GDM1 (cell line): Measurements from ENCODE around the gene NUTF2.

Experiments
- DNase-seq: peaks from one replicate; lab custom pipeline; 2025; lab: John Stamatoyannopoulos, UW

NUTF2 gene

GRCh38 chr16:67837811-67838210, 8.9 kb upstream of the NUTF2 start:
- DNase-seq = no peak

- no peak for DNase-seq
Observed at GRCh38 chr16:67841198-67841815, 5.4 kb upstream of the NUTF2 start.

GRCh38 chr16:67841816-67842508, 4.8 kb upstream of the NUTF2 start, which contains the start of gene THAP11:
Gene THAP11, plus strand, starts transcription at chr16:67842320. Its CDS starts 235 bp downstream, at chr16:67842555.
- peak; percentile 80 for DNase-seq

- no peak for DNase-seq
Observed at GRCh38 chr16:67842509-67843342, 4.0 kb upstream of the NUTF2 start.

GRCh38 chr16:67843343-67843765, 3.4 kb upstream of the NUTF2 start:
- no peak for DNase-seq

- no peak for DNase-seq
Observed at GRCh38 chr16:67844497-67844896, 2.2 kb upstream of the NUTF2 start.

- no peak for DNase-seq
Observed at GRCh38 chr16:67845291-67846062, 1.3 kb upstream of the NUTF2 start.

- no peak for DNase-seq
Observed at GRCh38 chr16:67846063-67846319, 742 bp upstream of the NUTF2 start.

GRCh38 chr16:67847064-67847861, 530 bp downstream of the NUTF2 start, which contains the start of gene CENPT:
Gene CENPT, minus strand, starts transcription at chr16:67847693. Its CDS starts 13,834 bp downstream, at chr16:67833859.
- DNase-seq = no peak

- no peak for DNase-seq
Observed at GRCh38 chr16:67848118-67848517, 1.4 kb downstream of the NUTF2 start.

GRCh38 chr16:67853670-67854069, 6.9 kb downstream of the NUTF2 start:
- no peak for DNase-seq

- no peak for DNase-seq
Observed at GRCh38 chr16:67855789-67856188, 9.1 kb downstream of the NUTF2 start.

GRCh38 chr16:67856927-67857546, 10.3 kb downstream of the NUTF2 start:
- no peak for DNase-seq

GRCh38 chr16:67857547-67858233, 11.0 kb downstream of the NUTF2 start:
- no peak for DNase-seq

- no peak for DNase-seq
Observed at GRCh38 chr16:67858500-67858899, 11.8 kb downstream of the NUTF2 start.

- no peak for DNase-seq
Observed at GRCh38 chr16:67860589-67861398, 14.1 kb downstream of the NUTF2 start.

GRCh38 chr16:67861877-67862276, 15.1 kb downstream of the NUTF2 start:
- DNase-seq = no peak

GRCh38 chr16:67862623-67863583, 16.2 kb downstream of the NUTF2 start:
- no peak for DNase-seq
